ENCODE data around the gene DAGLB.

DNA sequence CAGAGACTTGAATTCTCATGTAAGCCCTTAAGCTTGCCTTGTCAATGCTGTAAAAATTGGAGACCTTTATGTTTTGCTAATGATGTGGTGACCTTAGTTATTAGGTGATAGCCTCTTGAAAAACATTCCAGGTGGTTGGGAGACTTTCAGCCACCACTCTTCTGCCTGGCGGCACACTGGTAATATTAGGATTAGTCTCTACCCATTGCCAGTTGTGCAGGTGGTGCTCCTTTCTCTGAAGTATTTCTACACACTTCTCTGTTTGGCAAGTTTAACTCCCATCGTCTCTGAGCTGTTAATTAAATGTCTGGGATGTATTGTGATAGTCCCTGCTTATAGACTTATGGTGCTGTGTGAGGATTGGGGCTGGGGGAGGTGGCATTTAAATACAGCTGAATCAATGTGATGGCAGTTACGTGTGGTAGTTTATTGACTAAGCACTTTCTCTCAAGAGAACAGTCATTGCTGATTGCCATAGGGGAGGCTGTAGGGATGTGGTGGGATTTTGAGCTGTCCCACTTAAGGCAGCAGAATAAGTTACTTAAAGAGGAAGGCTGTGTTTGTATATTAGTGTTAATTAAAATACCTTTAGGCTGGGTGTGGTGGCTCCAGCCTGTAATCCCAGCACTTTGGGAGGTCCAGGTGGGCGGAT is 61.7 kb downstream of the DAGLB start:
- TF ChIP-seq POLR2A (IDR thresholded peaks at IDR 0.05), result no peak
- TF ChIP-seq, protein P1, sequence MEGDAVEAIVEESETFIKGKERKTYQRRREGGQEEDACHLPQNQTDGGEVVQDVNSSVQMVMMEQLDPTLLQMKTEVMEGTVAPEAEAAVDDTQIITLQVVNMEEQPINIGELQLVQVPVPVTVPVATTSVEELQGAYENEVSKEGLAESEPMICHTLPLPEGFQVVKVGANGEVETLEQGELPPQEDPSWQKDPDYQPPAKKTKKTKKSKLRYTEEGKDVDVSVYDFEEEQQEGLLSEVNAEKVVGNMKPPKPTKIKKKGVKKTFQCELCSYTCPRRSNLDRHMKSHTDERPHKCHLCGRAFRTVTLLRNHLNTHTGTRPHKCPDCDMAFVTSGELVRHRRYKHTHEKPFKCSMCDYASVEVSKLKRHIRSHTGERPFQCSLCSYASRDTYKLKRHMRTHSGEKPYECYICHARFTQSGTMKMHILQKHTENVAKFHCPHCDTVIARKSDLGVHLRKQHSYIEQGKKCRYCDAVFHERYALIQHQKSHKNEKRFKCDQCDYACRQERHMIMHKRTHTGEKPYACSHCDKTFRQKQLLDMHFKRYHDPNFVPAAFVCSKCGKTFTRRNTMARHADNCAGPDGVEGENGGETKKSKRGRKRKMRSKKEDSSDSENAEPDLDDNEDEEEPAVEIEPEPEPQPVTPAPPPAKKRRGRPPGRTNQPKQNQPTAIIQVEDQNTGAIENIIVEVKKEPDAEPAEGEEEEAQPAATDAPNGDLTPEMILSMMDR (IDR thresholded peaks at IDR 0.05 in 8 of 11, conservative IDR thresholded peaks at IDR 0.05 in 3 of 11), result no peak
